Head of caudate nucleus (tissue), 42 donors: ENCODE measurements around the gene KCNAB2.

Experiments
- DNase-seq, 42 donors: peaks; one replicate each; pipeline versions ENCODE4 v3.0.0 to v3.0.0-alpha.2; 2020 to 2021; ENCODE audit warnings: mixed read lengths in 7 of 42
- intact Hi-C: fragments of 100-400 bp; cut with DNase I; formaldehyde crosslinking; loops from one replicate; pipeline ENCODE4 v1.15.0; 2022

Gene KCNAB2

DNA sequence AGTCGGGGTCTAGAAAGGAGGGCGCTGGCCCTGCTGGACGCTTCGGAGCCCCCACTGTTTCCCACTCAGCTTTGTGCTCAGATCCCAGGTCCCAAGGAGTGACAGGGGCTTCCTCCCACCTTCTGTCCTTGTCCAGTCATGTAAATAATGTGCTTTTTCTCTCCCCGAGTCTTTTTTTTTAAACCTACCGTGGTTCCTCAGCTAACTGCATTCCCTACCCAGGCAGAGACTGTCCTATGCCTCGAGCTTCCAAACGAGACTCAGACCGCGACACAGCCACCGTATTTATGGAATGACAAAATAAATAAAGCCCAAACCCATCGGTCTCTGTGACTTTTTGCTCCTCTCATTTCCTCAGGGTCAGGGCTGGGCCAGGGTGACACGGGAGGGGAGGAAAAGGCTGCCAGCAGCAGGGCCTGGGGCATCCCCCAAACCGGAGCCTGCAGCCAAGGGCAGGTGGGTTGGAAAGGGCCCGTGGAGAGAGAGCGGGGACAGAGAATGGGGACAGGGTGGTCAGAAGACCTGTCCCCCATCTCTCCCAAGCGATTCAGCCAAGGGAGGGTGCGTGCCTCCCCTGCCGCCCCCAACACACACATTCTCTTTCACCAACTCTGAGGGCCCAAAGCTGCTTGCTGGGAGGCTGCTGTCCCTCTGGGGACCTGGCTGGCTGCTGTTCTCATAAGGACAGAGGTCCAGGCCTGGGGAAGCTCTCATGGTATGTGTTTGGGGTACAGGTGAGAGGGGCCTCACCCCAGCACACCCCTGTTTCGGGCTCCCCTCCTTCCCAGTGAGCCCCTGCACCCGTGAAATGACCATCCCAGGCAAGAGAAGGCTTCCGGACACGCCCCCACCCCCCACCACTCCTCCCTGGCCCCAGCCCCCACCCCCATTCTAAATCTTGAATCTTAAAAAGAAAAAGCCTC lies 55.4 kb downstream of the KCNAB2 start:
- intact Hi-C loops = no loop called here
- DNase-seq = peak in 1 of 42 donors; percentile 1

DNA sequence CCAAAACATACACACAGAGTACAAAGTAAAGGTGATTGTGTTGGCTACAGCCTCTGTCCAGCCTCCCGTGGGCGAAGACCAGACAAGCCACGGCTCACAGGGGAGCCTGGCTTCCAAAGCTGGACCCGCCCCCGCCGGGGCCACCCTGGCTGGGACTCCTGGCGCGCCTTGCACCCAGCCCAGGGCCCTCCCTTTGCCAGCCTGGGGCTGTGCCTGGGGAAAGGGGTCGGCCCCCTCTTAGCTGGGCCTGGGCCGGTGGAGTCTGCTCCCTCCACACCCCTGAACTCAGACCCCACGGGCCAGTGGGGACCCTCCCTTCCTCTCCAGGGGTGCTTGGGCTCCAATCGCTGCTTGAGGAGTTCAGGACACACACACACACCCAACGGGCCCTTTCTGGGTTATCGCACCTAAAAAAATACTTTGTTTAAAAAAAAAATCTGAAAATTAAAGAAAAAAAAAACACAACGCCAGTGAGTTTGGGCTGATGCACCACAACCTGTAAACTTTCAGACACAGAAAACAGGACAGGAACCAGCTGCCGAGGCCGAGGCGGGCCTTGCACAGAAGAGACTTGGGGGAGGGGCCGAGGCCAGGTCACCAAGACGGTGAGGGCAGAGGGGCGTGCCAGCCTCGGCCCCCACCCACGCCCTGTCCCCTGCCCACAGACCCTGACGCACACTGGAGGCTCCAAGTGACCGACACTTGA lies 56.3 kb downstream of the KCNAB2 start:
- intact Hi-C loops = no loop called here
- DNase-seq = peak in 2 of 42 donors; percentile 1 to 8

DNA sequence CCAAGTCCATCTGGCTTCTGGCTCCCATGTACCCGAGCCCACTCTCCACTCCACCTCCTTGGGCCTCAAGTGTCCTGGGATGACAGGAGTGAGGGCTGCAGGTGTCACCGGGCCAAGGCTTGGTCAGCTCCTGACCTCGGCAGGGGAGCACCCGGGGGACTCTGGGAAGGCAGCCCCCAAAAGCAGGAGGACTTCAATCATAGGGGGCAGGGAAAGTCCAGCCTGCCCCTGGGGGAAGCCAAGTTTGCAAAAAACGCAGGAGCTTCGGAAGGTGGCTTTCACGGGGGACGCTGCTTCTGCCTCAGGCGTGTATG lies 56.8 kb downstream of the KCNAB2 start:
- intact Hi-C loops = no loop called here
- DNase-seq = peak in 1 of 42 donors; percentile 2

DNA sequence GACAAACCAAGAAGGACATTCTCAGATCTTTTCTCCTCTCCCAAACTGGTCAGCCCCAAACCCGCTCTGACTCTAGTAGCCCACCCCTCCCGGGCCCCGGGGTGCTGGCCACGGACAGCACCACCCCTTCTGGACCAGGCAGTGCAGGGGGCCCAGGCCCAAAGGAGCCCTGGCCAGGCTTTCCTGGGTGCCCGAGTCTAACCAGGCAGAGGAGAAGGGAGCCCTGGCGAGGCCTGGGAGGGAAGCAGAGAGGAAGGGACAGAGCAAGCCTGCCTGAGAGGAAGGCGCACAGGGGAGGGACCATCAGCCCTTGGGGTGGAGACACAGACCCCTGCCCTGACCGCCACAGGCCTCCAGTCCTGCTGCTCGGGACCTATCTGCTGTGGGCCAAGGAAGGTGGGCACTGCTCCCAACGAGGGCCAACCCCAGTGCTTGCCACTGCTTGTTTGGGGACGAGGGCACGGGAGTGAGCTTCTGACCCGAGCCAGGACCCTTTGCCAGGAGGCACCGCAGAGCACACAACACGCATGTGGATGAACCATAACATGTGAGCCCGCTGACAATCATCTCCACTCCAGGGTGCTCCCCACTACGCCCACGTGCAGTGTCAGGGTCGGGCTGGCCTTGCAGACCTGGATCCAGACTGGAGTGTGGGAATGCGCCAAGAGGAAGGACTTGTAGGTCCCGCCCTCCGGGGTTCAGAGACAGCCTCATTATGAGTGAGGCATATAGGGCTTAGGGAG lies 57.6 kb downstream of the KCNAB2 start:
- peak in 1 of 42 donors; percentile 0 for DNase-seq

GRCh38 chr1:6103854-6104530 lies 58.3 kb downstream of the KCNAB2 start:
- peak in 2 of 42 donors; percentile 1 to 2 for DNase-seq
- intact Hi-C loops = no loop called here

More for the DNA sequence above, 57.6 kb downstream of the KCNAB2 start:
- intact Hi-C loops = no loop called here

DNA sequence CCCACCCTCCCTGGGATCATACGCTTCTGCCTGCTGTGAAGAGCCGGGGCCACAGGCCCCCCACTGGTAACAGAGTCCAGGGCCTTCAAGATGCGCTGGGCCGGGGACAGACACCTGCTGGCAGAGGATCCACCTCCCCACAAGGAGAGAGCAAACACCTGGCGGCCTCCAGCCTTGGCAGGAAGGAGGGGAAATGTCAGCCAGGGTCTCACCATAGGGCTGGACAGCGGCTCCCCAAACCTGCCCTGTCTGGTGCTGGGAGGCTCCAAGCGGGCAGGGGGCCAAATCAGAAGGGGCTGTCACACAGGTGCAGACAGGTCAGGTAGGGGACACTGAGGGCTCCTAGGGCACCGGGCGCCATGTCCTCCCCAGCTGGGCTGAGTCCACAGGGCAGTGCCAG lies 58.9 kb downstream of the KCNAB2 start:
- intact Hi-C loops = no loop called here
- DNase-seq = no peak

DNA sequence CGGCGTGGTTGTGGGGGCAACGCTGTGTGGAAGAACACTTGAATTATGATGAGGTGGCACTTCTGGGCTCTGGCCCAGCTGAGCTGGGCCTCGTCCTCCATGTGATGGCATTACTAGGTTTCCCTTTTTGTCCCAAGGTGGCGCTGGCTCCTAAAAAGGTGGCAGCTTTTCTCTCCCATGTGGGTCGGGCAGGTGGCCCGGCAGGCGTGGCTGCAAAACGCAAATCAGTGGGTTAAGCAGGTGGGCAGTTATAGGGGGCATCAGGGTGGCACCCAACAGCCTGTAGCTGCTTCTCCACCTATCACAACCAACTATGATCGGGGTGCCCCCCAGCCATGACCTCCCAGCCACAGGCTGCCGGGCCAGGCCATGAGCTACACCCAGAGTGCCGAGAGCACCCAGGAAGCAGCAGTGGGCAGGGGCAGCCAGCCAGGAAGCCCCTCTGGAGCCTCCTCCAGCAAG lies 59.6 kb downstream of the KCNAB2 start:
- intact Hi-C loops = no loop called here
- no peak for DNase-seq

- no peak for DNase-seq
- intact Hi-C loops = no loop called here
Measured at GRCh38 chr1:6105763-6106162, 60.1 kb downstream of the KCNAB2 start.

DNA sequence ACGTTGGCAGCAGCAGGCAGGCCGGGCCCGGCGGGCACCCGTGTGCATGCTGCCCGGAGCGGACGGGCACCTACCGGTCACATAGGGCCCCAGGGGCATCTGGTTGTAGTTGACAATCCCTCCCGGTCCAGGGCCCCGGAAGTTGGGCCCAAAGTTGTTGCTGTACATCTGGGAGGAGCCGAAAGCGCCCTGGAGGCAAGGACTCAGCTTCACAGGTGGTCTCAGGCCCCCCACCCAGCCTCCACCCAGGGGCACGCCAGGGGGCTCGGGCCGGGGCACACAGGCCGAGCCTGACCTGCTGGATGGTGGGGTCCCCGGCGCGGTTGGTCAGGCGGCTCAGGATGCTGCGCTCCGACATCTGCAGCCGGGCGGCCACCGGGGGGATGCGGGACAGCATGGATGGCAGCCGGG lies 60.6 kb downstream of the KCNAB2 start:
- intact Hi-C loops = no loop called here

DNA sequence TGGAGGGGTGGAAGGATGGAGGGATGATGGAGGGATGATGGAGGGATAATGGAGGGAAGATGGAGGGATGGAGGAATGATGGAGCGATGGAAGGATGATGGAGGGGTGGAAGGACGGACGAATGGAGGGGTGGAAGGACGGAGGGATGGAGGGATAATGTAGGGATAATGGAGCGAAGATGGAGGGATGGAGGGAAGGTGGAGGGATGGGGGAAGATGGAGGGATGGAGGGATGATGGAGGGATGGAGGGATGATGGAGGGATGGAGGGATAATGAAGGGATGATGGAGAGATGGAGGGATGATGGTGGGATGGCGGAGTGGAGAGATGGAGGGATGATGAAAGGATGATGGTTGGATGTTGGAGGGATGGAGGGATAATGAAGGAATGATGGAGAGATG lies 61.3 kb downstream of the KCNAB2 start:
- intact Hi-C loops = no loop called here
- no peak for DNase-seq

More for the DNA sequence above, 60.6 kb downstream of the KCNAB2 start:
- no peak for DNase-seq

GRCh38 chr1:6107409-6108356 lies 62.0 kb downstream of the KCNAB2 start:
- intact Hi-C loops = no loop called here

DNA sequence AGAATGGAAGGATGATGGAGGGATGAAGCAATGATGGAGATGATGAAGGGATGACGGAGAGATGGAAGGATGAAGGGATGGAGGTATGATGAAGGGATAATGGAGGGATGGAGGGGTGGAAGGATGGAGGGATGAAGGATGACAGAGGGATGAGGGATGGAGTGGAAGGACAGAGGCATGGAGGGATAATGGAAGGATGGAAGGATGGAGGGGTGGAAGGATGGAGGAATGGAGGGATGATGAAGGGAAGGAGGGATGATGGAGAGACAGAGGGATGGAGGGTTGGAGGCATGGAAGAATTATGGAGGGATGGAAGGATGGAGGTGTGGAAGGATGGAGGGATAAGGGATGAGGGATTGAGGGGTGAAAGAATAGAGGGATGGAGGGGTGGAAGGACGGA lies 62.8 kb downstream of the KCNAB2 start:
- intact Hi-C loops = no loop called here
- DNase-seq = no peak

More at GRCh38 chr1:6107409-6108356, 62.0 kb downstream of the KCNAB2 start:
- no peak for DNase-seq

GRCh38 chr1:6108937-6109614 lies 63.4 kb downstream of the KCNAB2 start:
- DNase-seq = peak in 18 of 42 donors; percentile 23 to 63 (median 43)
- intact Hi-C loops = no loop called here

DNA sequence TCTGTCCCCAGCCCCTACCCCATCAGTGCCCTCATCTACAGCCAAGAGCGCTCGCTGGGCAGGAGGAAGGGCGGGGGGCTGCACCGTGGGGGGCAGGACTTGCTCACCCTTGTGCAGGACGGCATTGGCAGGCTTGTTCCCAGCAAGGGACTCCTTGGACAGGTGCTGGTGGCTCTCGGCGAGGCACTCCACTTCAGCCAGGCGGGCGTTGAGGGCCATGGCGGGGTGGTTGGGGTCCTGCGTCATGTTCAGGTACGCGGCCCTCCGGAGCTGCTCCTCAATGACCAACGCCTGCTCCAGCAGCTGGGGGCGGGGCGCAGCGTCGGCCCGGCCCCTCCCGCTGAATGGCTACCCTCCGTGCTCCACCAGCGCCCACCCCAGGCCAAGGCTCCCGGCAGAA lies 64.0 kb downstream of the KCNAB2 start:
- DNase-seq = no peak
- intact Hi-C loops = no loop called here

GRCh38 chr1:6110326-6110725 lies 64.6 kb downstream of the KCNAB2 start:
- no peak for DNase-seq

DNA sequence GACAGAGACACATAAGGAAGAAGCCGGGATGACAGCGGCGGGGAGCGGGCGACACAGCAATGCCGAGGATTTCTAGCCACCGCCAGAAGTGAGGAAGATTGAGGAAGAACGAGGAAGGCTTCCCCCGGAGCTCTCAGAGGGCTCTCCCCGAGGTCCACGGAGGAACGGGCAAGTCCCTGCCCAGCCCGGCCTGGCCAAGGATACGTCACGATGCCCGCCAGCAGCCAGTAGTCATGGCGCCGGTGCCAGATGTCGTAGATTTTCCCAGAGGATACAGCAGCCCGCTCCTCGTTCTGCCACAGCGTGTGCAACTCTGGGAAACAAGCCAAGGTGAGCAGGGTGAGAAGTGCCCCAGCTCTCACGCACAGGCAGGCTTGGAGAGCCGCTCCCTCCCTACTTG lies 65.9 kb downstream of the KCNAB2 start:
- DNase-seq = peak in 1 of 42 donors; percentile 3
- intact Hi-C loops = no loop called here

More at GRCh38 chr1:6110326-6110725, 64.6 kb downstream of the KCNAB2 start:
- intact Hi-C loops = no loop called here

GRCh38 chr1:6111991-6112689 lies 66.5 kb downstream of the KCNAB2 start:
- intact Hi-C loops = no loop called here
- DNase-seq = no peak
